HepG2 (cell line): Measurements from ENCODE around the gene EYA2.

ENCODE experiments used
- CEBPG ChIP-seq: IDR thresholded peaks from 2 replicates; pipeline ENCODE4 v1.6.1; 2016
- CTCF ChIP-seq: sonication (generic); formaldehyde crosslinking; IDR thresholded peaks from 2 replicates; pipeline ENCODE4 v1.5.0; 2020; ENCODE audit warnings: mild to moderate bottlenecking, missing genetic modification reagents, moderate library complexity
- E2F2 ChIP-seq: sonication (generic); formaldehyde crosslinking; IDR thresholded peaks from 2 replicates; pipeline ENCODE4 v1.4.0; 2020; ENCODE audit warnings: missing genetic modification reagents, borderline replicate concordance
- MAFG ChIP-seq: sonication (generic); formaldehyde crosslinking; IDR thresholded peaks from 2 replicates; pipeline ENCODE4 v1.5.1; 2020; ENCODE audit warnings: mild to moderate bottlenecking, missing genetic modification reagents
- NR2F2 ChIP-seq: IDR thresholded peaks from 2 replicates; pipeline ENCODE4 v1.6.1; 2012; ENCODE audit warnings: low read depth, inconsistent platforms, borderline replicate concordance
- ZKSCAN1 ChIP-seq: fragments of 150-350 bp; IDR thresholded peaks from 2 replicates; pipeline ENCODE4 v1.6.1; 2014; ENCODE audit warnings: low read length
- ZNF24 ChIP-seq: fragments of 450-650 bp; IDR thresholded peaks from 2 replicates; pipeline ENCODE4 v1.6.1; 2017; ENCODE audit warnings: antibody characterized with exemption, mild to moderate bottlenecking
- TF ChIP-seq, protein P1 (sequence below): sonication (generic); formaldehyde crosslinking; conservative IDR thresholded peaks from 2 replicates; pipeline ENCODE4 v1.5.0; 2020; ENCODE audit warnings: missing genetic modification reagents

DNA sequence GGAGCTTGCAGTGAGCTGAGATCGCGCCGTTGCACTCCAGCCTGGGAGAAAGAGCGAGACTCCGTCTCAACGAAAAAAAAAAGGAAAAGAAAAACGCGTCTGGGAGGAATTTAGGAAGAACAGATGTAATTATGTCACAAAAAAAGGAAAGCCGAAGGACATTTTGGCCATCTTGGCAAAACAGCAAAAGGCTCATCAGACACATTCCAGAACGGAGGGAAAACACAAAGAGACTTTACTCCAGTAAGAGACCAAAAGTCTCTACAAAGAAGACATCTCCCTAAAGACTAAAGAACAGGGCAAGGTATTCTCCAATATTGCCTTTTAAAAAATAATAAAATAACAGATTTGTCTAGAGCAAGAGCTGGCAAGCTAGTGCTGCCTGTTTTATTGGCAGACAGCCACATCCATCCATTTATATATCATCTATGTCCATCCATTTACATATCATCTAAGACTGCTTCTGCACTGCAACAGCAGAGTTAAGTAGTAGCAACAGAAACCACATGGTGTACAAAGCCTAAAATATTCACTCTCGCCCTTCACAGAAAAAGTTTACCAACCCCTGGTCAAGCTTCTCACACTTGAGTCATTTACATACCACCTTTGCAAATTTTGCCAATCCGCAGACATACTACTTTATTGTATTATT is 328.0 kb downstream of the EYA2 start:
- TF ChIP-seq CTCF (CRISPR knock-in tag) (no peak), NR2F2 (no peak), ZKSCAN1 (no peak), MAFG (CRISPR knock-in tag) (no peak), E2F2 (CRISPR knock-in tag) (no peak), ZNF24 (no peak), CEBPG (CRISPR knock-in tag) (no peak)
- TF ChIP-seq, protein P1, sequence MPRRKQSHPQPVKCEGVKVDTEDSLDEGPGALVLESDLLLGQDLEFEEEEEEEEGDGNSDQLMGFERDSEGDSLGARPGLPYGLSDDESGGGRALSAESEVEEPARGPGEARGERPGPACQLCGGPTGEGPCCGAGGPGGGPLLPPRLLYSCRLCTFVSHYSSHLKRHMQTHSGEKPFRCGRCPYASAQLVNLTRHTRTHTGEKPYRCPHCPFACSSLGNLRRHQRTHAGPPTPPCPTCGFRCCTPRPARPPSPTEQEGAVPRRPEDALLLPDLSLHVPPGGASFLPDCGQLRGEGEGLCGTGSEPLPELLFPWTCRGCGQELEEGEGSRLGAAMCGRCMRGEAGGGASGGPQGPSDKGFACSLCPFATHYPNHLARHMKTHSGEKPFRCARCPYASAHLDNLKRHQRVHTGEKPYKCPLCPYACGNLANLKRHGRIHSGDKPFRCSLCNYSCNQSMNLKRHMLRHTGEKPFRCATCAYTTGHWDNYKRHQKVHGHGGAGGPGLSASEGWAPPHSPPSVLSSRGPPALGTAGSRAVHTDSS (CRISPR knock-in tag), result no peak
